GM15510 (cell line): ENCODE measurements around the gene CACNA2D4.

Source experiments
- POLR2A ChIP-seq: IDR thresholded peaks from 3 replicates; pipeline ENCODE4 v1.6.1; 2011; ENCODE audit warnings: borderline replicate concordance; ENCODE audit not compliant: insufficient read length; ENCODE audit errors: extremely low read depth

The CACNA2D4 gene

GRCh38 chr12:1890119-1890703 lies 28.2 kb downstream of the CACNA2D4 start:
- TF ChIP-seq POLR2A: no peak

GRCh38 chr12:1888923-1889322 lies 29.5 kb downstream of the CACNA2D4 start:
- no peak for TF ChIP-seq POLR2A

GRCh38 chr12:1886396-1887008 lies 31.9 kb downstream of the CACNA2D4 start:
- TF ChIP-seq POLR2A: no peak

GRCh38 chr12:1885599-1886245 lies 32.7 kb downstream of the CACNA2D4 start:
- no peak for TF ChIP-seq POLR2A

- no peak for TF ChIP-seq POLR2A
These were observed 33.3 kb downstream of the CACNA2D4 start for GRCh38 chr12:1885082-1885596.

- TF ChIP-seq POLR2A: no peak
These were observed 33.8 kb downstream of the CACNA2D4 start for GRCh38 chr12:1884651-1885050.

GRCh38 chr12:1883513-1883912 lies 34.9 kb downstream of the CACNA2D4 start:
- TF ChIP-seq POLR2A: no peak

- no peak for TF ChIP-seq POLR2A
These were observed 35.5 kb downstream of the CACNA2D4 start for GRCh38 chr12:1882850-1883470.

- TF ChIP-seq POLR2A: no peak
These were observed 36.0 kb downstream of the CACNA2D4 start for GRCh38 chr12:1882405-1882804.

GRCh38 chr12:1881936-1882335 lies 36.5 kb downstream of the CACNA2D4 start:
- TF ChIP-seq POLR2A: no peak

- TF ChIP-seq POLR2A: no peak
These were observed 37.2 kb downstream of the CACNA2D4 start for GRCh38 chr12:1881301-1881700.

- no peak for TF ChIP-seq POLR2A
These were observed 37.6 kb downstream of the CACNA2D4 start for GRCh38 chr12:1880876-1881275.

- TF ChIP-seq POLR2A: no peak
These were observed 38.2 kb downstream of the CACNA2D4 start for GRCh38 chr12:1880153-1880845.

GRCh38 chr12:1879633-1880032 lies 38.8 kb downstream of the CACNA2D4 start:
- no peak for TF ChIP-seq POLR2A

GRCh38 chr12:1878695-1879094 lies 39.8 kb downstream of the CACNA2D4 start:
- no peak for TF ChIP-seq POLR2A

- TF ChIP-seq POLR2A: no peak
These were observed 40.2 kb downstream of the CACNA2D4 start for GRCh38 chr12:1878214-1878613.
